Breast epithelium (tissue), 4 donors: Measurements from ENCODE around the gene P3H1. TPM values are rescaled to one million over a fixed set of nuclear protein-coding genes. Genes with fewer than 3 reads are reported as not detected.

ENCODE experiments used
- DNase-seq, 2 donors: peaks; one replicate each; pipeline ENCODE4 v3.0.0-alpha.2; 2019; ENCODE audit warnings: low spot score in 2 of 2
- H3K27ac ChIP-seq, 2 donors: fragments of 200-600 bp; sonication (generic) in 1 of 2; one replicate each; pipeline ENCODE4 v1.5.1; 2016 to 2019; ENCODE audit warnings: mild to moderate bottlenecking in 1 of 2
- H3K27me3 ChIP-seq, 2 donors: fragments of 200-600 bp; sonication (generic) in 1 of 2; one replicate each; pipeline versions ENCODE4 v1.5.1 to v1.6.0; 2017 to 2019; ENCODE audit warnings: control low read depth in 1 of 2, mild to moderate bottlenecking in 1 of 2
- H3K36me3 ChIP-seq: fragments of 200-600 bp; one replicate; pipeline ENCODE4 v1.5.1; 2019
- H3K4me1 ChIP-seq, 2 donors: fragments of 200-600 bp; sonication (generic); one replicate each; pipeline ENCODE4 v1.5.1; 2016 to 2019; ENCODE audit warnings: control low read depth in 1 of 2
- H3K4me3 ChIP-seq, 3 donors: fragments of 200-600 bp; sonication (generic); 1 replicate in 2 of 3; 2 replicates in 1 of 3; pipeline ENCODE4 v1.5.1; 2016 to 2019; ENCODE audit warnings: mild to moderate bottlenecking in 3 of 3, moderate library complexity in 2 of 3
- H3K9me3 ChIP-seq, 2 donors: fragments of 200-600 bp; sonication (generic) in 1 of 2; one replicate each; pipeline ENCODE4 v1.5.1; 2016 to 2019; ENCODE audit warnings: control low read depth in 1 of 2
- CTCF ChIP-seq, 3 donors: fragments of 450-650 bp; IDR thresholded peaks; one replicate each; pipeline ENCODE4 v1.5.1; 2016 to 2017; ENCODE audit warnings: antibody characterized with exemption in 3 of 3, mild to moderate bottlenecking in 3 of 3, moderate library complexity in 3 of 3
- POLR2A ChIP-seq: fragments of 450-650 bp; IDR thresholded peaks from one replicate; pipeline ENCODE4 v1.6.1; 2016; ENCODE audit warnings: antibody characterized with exemption, mild to moderate bottlenecking, moderate library complexity
- POLR2AphosphoS5 ChIP-seq, 3 donors: sonication (generic); formaldehyde crosslinking; IDR thresholded peaks; one replicate each; pipeline ENCODE4 v1.6.1; 2017; ENCODE audit warnings: antibody characterized with exemption in 3 of 3
- intact Hi-C: fragments of 100-400 bp; cut with DNase I; formaldehyde crosslinking; loops from one replicate; pipeline ENCODE4 v1.15.1; 2023; ENCODE audit warnings: low total_unique reads
- total RNA-seq, 3 donors: library from RNA; depleted of rRNA; stranded (reverse); fragments of >200 nt; gene quantifications; one replicate each; pipeline ENCODE4 v1.1.0, GENCODE V29; 2016

Gene P3H1
- total RNA-seq, 3 donors from 2014 or later: 23.1 to 34.9 (median 34.4) TPM

- H3K27me3 ChIP-seq: no peaks in the 10 kb centered on the region
- TF ChIP-seq POLR2AphosphoS5 (IDR thresholded peaks at IDR 0.05): no peak
- no peak for TF ChIP-seq POLR2A
- no peak for TF ChIP-seq CTCF (IDR thresholded peaks at IDR 0.05)
- no peaks in the 10 kb centered on the region for H3K36me3 ChIP-seq
- DNase-seq: no peak
- no peaks in the 10 kb centered on the region for H3K4me1 ChIP-seq
- no peaks in the 10 kb centered on the region for H3K9me3 ChIP-seq
- no peak overlapping the region for H3K27ac ChIP-seq
- no peak overlapping the region for H3K4me3 ChIP-seq
- intact Hi-C loops: no loop called here
Observed at GRCh38 chr1:42737986-42738677, 28.7 kb downstream of the P3H1 start.

GRCh38 chr1:42737257-42737656, 29.6 kb downstream of the P3H1 start:
- peak; percentile 34 to 73 for DNase-seq
- Histone ChIP-seq H3K27me3 (no peaks in the 10 kb centered on the region), H3K27ac (no peak overlapping the region)

GRCh38 chr1:42736571-42737200, 30.1 kb downstream of the P3H1 start:
- no peak for TF ChIP-seq CTCF (IDR thresholded peaks at IDR 0.05)
- TF ChIP-seq POLR2A: no peak
- Histone ChIP-seq H3K4me3 (no peak overlapping the region), H3K36me3 (no peaks in the 10 kb centered on the region), H3K27me3 (no peaks in the 10 kb centered on the region), H3K27ac (no peak overlapping the region), H3K9me3 (no peaks in the 10 kb centered on the region), H3K4me1 (no peaks in the 10 kb centered on the region)
- no peak for DNase-seq
- intact Hi-C loops: no loop called here

More at GRCh38 chr1:42737257-42737656, 29.6 kb downstream of the P3H1 start:
- Histone ChIP-seq H3K4me3 (no peak overlapping the region), H3K36me3 (no peaks in the 10 kb centered on the region), H3K9me3 (no peaks in the 10 kb centered on the region), H3K4me1 (no peaks in the 10 kb centered on the region)
- intact Hi-C loops: no loop called here
- TF ChIP-seq POLR2AphosphoS5 (IDR thresholded peaks at IDR 0.05): no peak
- TF ChIP-seq POLR2A: no peak
- TF ChIP-seq CTCF (IDR thresholded peaks at IDR 0.05): no peak

GRCh38 chr1:42736152-42736551, 30.7 kb downstream of the P3H1 start:
- intact Hi-C loops: no loop called here
- no peak for TF ChIP-seq POLR2AphosphoS5 (IDR thresholded peaks at IDR 0.05)
- no peak for TF ChIP-seq POLR2A
- no peak for TF ChIP-seq CTCF (IDR thresholded peaks at IDR 0.05)
- H3K9me3 ChIP-seq: no peaks in the 10 kb centered on the region
- no peaks in the 10 kb centered on the region for H3K36me3 ChIP-seq
- no peak for DNase-seq
- no peak overlapping the region for H3K27ac ChIP-seq
- H3K4me3 ChIP-seq: no peak overlapping the region
- no peaks in the 10 kb centered on the region for H3K27me3 ChIP-seq
- no peaks in the 10 kb centered on the region for H3K4me1 ChIP-seq

- H3K9me3 ChIP-seq: no peaks in the 10 kb centered on the region
- H3K27ac ChIP-seq: no peak overlapping the region
- no peak overlapping the region for H3K4me3 ChIP-seq
- no peaks in the 10 kb centered on the region for H3K27me3 ChIP-seq
- DNase-seq: no peak
- H3K36me3 ChIP-seq: no peaks in the 10 kb centered on the region
- intact Hi-C loops: no loop called here
- H3K4me1 ChIP-seq: no peaks in the 10 kb centered on the region
- no peak for TF ChIP-seq CTCF (IDR thresholded peaks at IDR 0.05)
Observed at GRCh38 chr1:42735477-42736105, 31.2 kb downstream of the P3H1 start.
